ENCODE results near the gene RASL11A.
"Not testable (repeated sequence)": the region's sequence is repeated elsewhere in the genome, so short reads cannot be mapped to it uniquely, and the experiment has no call there.

Gene RASL11A

GRCh38 chr13:27300406-27300805, 29.8 kb downstream of the RASL11A start:
- DNase-seq (ENCODE audit: low read depth): not testable (repeated sequence)

GRCh38 chr13:27300941-27301586, 30.4 kb downstream of the RASL11A start:
- no peak for DNase-seq (ENCODE audit: low read depth)

DNA sequence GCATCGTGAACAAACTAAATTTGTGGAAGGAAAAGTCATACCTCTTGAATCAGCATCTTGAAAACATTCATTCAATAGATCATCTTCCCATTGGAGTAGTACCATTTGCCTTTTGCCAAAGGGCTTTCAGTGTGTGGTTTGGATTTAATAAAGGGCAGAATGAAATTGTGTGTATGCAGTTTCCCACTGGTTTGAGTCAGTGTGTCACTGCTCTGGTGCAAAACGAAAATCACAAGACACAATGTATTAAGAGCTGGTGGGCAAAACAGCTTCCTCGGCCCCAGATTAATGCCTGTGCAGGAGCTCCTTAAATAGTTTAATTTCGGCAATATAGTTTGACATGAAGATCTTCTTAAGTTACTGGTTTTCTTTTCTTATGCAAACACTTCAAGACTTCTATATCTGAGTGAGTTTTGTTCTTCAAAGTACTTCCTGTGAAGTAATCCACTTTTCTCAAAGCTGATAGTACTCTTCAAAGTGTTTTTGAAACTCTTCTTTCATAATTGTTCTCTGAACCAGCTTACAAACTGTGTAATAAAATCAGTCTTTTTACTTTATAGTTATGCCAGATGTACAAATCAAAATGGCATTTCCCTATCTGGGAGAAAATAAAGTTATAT, 32.1 kb downstream of the RASL11A start:
- DNase-seq (ENCODE audit: low read depth): no peak

- DNase-seq (ENCODE audit: low read depth): no peak
Measured at GRCh38 chr13:27304099-27304498, 33.5 kb downstream of the RASL11A start.

DNA sequence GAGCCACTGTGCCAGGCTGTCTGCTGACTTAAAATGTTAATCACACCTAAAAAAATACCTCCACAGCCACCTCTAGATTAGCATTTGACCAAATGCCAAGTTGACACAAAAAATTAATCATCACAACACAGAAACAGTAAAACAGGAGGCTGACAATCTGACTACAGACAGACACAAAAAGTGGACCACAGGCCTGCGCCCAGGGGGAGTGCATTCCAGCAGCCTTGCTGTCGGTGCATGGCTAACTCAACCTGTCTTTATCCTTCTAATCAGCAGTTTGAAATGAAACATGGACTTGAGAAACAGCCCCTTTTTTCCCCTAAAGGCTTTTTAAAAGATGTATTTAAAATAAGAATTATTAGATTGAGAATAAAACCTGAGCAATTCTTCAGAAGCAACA, 34.0 kb downstream of the RASL11A start:
- no peak for DNase-seq (ENCODE audit: low read depth)

DNA sequence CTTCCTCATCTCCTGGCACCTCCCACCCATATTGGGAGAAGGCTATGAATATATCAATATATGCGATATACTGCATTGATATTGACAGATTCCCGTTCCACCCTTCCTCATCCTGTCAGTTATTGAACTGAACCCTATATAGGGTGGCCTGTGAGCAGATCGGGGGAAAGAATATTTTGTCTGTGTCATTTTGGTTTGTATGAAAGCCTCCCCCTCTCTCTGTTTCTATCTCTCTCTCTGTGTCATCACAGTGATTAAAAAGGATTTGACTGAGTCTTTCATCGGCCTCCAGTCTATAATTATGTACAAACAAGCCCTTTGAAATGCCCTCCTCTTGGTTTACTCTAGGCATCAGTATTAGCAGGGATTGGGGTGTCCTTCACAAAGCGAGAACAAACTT, 35.7 kb downstream of the RASL11A start:
- no peak for DNase-seq (ENCODE audit: low read depth)

DNA sequence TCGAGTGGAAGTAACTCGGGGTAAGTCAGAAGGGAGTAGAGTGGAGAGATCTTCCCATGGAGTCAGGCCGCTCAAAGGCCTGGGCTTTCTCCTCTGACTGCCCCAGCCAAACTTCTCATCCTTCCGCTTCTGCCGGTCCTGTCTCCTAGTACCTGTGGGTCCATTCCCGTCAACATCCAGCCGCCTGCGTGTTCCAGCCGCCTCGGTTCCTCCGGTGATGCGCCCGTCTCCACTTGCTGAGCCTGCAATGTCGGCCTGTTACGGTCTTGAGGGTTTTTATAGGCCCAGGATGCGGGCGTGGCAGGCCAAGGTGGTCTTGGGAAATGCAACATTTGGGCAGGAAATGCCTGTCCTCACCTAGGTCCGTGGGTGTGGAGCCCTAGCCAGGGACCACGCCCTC, 38.3 kb downstream of the RASL11A start:
- no peak for DNase-seq (ENCODE audit: low read depth)

GRCh38 chr13:27309401-27309958, 38.9 kb downstream of the RASL11A start:
- DNase-seq (ENCODE audit: low read depth): no peak

- peak; percentile 80 for DNase-seq (ENCODE audit: low read depth)
Measured at GRCh38 chr13:27309967-27310598, 39.5 kb downstream of the RASL11A start.

GRCh38 chr13:27310946-27311345, 40.3 kb downstream of the RASL11A start:
- DNase-seq (ENCODE audit: low read depth): no peak

DNA sequence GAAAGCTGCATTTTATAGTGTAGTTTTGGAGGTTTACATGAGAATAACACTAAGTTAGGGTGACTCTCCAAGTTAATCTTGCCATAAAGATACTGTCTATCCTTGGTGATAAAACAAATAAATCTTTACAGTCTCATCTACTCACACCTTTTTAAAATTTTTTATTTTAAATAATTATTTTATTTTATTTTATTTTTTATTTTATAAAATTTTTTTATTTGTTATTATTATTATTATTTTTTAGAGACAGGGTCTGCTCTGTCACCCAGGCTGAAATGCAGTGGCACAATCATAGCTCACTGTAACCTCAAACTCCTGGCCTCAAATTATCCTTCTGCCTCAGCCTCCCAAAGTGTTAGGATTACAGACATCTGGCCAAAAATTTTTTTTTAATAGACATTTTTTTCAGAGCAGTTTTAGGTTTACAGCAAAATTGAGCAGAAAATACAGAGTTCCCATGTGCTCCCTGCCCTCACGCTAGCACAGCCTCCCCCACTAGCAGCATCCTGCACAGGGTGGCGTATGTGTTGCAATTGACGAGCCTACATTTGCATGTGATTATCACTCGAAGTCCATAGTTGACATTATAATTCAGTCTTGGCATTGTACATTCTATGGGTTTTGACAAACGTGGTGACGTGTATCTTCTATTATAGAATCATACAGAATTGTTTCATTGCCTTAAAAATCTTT, 41.0 kb downstream of the RASL11A start:
- DNase-seq (ENCODE audit: low read depth): no peak

- no peak for DNase-seq (ENCODE audit: low read depth)
Measured at GRCh38 chr13:27313770-27314169, 43.1 kb downstream of the RASL11A start.

GRCh38 chr13:27319404-27319803, 48.8 kb downstream of the RASL11A start:
- no peak for DNase-seq (ENCODE audit: low read depth)

DNA sequence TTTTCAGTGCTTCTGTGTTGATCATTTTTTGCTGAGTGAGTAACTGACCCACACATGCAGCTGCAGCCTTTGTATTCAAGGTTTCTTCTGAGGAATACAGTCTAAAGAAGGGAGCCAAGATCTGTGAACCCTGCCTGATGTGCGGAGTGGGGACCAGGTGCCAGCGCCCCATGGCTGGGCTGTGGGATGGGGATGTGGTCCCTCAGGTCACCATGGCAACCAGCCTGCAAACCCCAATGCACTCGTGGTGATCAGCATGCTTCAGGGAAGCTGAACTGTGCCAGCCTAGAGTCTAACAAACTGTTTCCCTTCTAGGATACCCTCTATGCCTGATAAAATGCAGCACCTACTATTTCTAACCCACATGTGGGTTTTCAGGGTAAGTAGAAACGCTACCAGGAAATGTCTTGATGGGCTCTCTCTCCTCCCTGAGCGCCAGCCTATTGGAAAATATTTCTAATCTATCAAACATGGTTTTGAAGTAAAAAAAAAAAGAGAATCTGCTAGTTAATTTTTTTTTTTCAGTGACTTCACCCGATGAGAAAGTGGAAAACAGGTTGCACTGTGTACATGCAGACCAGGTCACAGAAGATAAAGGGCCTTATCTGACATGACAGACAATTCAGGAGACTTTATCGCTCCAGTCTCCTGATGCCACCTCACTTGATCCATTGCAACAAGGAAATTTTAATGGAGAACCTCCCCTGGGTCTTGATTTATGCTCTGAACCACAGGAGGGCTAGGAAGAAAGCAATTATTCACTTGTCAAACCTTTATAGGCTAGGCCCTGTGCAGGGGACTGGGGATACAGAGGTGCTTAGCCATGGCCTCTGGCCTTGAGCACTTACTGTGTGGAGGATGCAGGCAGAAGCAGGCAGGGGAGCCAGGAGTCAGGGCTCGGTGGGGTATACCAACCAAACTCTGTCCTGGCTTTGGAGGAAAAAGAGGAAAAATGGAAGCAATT, 51.1 kb downstream of the RASL11A start:
- no peak for DNase-seq (ENCODE audit: low read depth)

DNA sequence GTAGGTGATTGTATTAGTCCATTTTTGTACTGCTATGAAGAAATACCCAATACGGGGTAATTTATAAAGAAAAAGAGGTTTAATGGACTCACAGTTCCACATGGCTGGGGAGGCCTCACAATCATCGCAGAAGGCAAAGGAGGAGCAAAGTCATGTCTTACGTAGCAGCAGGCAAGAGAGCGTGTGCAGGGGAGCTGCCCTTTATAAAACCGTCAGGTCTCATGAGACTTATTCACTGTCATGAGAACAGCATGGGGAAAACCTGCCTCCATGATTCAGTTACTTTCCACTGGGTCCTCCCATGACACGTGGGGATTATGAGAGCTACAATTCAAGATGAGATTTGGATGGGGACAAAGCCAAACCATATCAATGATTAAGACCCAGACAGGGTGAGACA, 51.8 kb downstream of the RASL11A start:
- DNase-seq (ENCODE audit: low read depth): not testable (repeated sequence)

Data from iris pigment epithelial cell (primary cell).